HCT116 (cell line): ENCODE data around the gene SLC47A2. TPM values are rescaled to one million over a fixed set of nuclear protein-coding genes. Genes with fewer than 3 reads are reported as not detected.

ENCODE experiments used
- ATAC-seq: fragments of 200-7000 bp; cut with Tn5 transposase; 2 replicates; pipeline ENCODE4 v1.9.1; 2020; ENCODE audit warnings: mild to moderate bottlenecking, moderate library complexity
- BruUV-seq: library from RNA; stranded (reverse); fragments of 400-500 nt; replicated peaks from 2 replicates; lab custom pipeline; 2021; lab: Mats Ljungman, UMichigan
- CTCF ChIA-PET: fragments of 300-600 bp; sonication (Branson Sonifier 250); formaldehyde crosslinking; loops from one replicate; lab custom pipeline; 2021; ENCODE audit warnings: antibody characterized with exemption; lab: Charles Lee
- POLR2A ChIA-PET: fragments of 300-600, 350-600 bp; sonication (Branson Sonifier 250); formaldehyde crosslinking; loops from one replicate; lab custom pipeline; 2021; ENCODE audit warnings: antibody characterized with exemption; lab: Charles Lee
- RAD21 ChIA-PET, 2 experiments: fragments of 300-600 bp; sonication (Branson Sonifier 250); formaldehyde crosslinking; loops; one replicate each; lab custom pipeline; 2023; ENCODE audit warnings: low total read pairs in 2 of 2; ENCODE audit not compliant: uncharacterized antibody in 2 of 2, unreplicated experiment in 2 of 2, low non-redundant PET in 1 of 2; lab: Charles Lee
- DNase-seq: peaks from one replicate; pipeline ENCODE4 v3.0.0-alpha.2; 2010; ENCODE audit warnings: low read depth, low spot score
- H2AFZ ChIP-seq: fragments of 200-600 bp; shearing (Covaris generic), sonication (generic); 2 replicates; pipeline ENCODE4 v1.6.1; 2017; ENCODE audit warnings: low read depth, mixed run types, mixed read lengths, antibody characterized with exemption, low read length; ENCODE audit not compliant: poor library complexity, severe bottlenecking
- H3K27ac ChIP-seq: 2 replicates; pipeline ENCODE4 v1.5.1; 2012; ENCODE audit warnings: low read depth, low read length
- H3K27me3 ChIP-seq: fragments of 200-600 bp; sonication (generic); 2 replicates; pipeline ENCODE4 v1.6.1; 2016; ENCODE audit warnings: mixed run types, low read length, mixed read lengths; ENCODE audit not compliant: insufficient read depth
- H3K36me3 ChIP-seq, 2 experiments: fragments of 200-500 bp in 1 of 2; fragments of 200-600 bp in 1 of 2; sonication (Bioruptor generic) in 1 of 2; sonication (generic) in 1 of 2; 2 replicates each; pipeline versions ENCODE4 v1.5.1 to v1.6.1; 2014 to 2016; ENCODE audit warnings: low read length in 2 of 2, inconsistent platforms in 1 of 2, mixed read lengths in 1 of 2, mixed run types in 1 of 2; ENCODE audit not compliant: insufficient read depth in 2 of 2, control insufficient read depth in 1 of 2
- H3K4me1 ChIP-seq, 2 experiments: fragments of 200-600 bp in 1 of 2; sonication (generic) in 1 of 2; 2 replicates each; pipeline versions ENCODE4 v1.5.1 to v1.6.1; 2012 to 2017; ENCODE audit warnings: low read length in 2 of 2, inconsistent platforms in 1 of 2, mild to moderate bottlenecking in 1 of 2, mixed read lengths in 1 of 2, mixed run types in 1 of 2, moderate library complexity in 1 of 2; ENCODE audit not compliant: insufficient read depth in 2 of 2, control insufficient read depth in 1 of 2
- H3K4me2 ChIP-seq: fragments of 200-600 bp; sonication (generic); 2 replicates; pipeline ENCODE4 v1.6.1; 2017; ENCODE audit warnings: mixed run types, low read length, mixed read lengths
- H3K4me3 ChIP-seq, 2 experiments: fragments of 200-600 bp in 1 of 2; sonication (generic) in 1 of 2; replicated peaks in 1 of 2; 2 replicates each; pipeline ENCODE4 v1.5.1; 2011 to 2016; ENCODE audit warnings: low read length in 2 of 2, control low read depth in 1 of 2, low read depth in 1 of 2, mild to moderate bottlenecking in 1 of 2, mixed read lengths in 1 of 2, mixed run types in 1 of 2
- H3K79me2 ChIP-seq: fragments of 200-600 bp; sonication (generic); 2 replicates; pipeline ENCODE4 v1.6.1; 2017; ENCODE audit warnings: mild to moderate bottlenecking, mixed run types, low read length, moderate library complexity, mixed read lengths; ENCODE audit not compliant: insufficient read depth
- H3K9ac ChIP-seq: fragments of 200-600 bp; sonication (generic); 2 replicates; pipeline ENCODE4 v1.6.1; 2016; ENCODE audit warnings: low read length, mixed read lengths
- H3K9me2 ChIP-seq: fragments of 200-600 bp; sonication (generic), shearing (Covaris generic); 2 replicates; pipeline ENCODE4 v1.6.1; 2017; ENCODE audit warnings: mixed run types, mild to moderate bottlenecking, moderate library complexity; ENCODE audit not compliant: insufficient read depth
- H3K9me3 ChIP-seq, 2 experiments: fragments of 200-500 bp in 1 of 2; fragments of 200-600 bp in 1 of 2; sonication (Bioruptor generic) in 1 of 2; sonication (generic) in 1 of 2; 2 replicates each; pipeline ENCODE4 v1.6.1; 2014 to 2017; ENCODE audit warnings: low read length in 2 of 2, mixed read lengths in 2 of 2, inconsistent platforms in 1 of 2, low read depth in 1 of 2, mild to moderate bottlenecking in 1 of 2, mixed run types in 1 of 2, moderate library complexity in 1 of 2; ENCODE audit not compliant: control insufficient read depth in 1 of 2, insufficient read depth in 1 of 2
- H4K20me1 ChIP-seq: fragments of 200-600 bp; sonication (generic), shearing (Covaris generic); 2 replicates; pipeline ENCODE4 v1.6.1; 2017; ENCODE audit warnings: mixed run types, mild to moderate bottlenecking, moderate library complexity; ENCODE audit not compliant: insufficient read depth
- CEBPB ChIP-seq: IDR thresholded peaks from 2 replicates; pipeline ENCODE4 v1.6.1; 2012; ENCODE audit warnings: low read depth
- EGR1 ChIP-seq: IDR thresholded peaks from 2 replicates; pipeline ENCODE4 v1.6.1; 2012; ENCODE audit warnings: low read depth
- ELF1 ChIP-seq: IDR thresholded peaks from 2 replicates; pipeline ENCODE4 v1.6.1; 2012; ENCODE audit warnings: low read depth, borderline replicate concordance
- EZH2phosphoT487 ChIP-seq: fragments of 200-600 bp; IDR thresholded peaks from 2 replicates; pipeline ENCODE4 v1.6.1; 2018; ENCODE audit warnings: antibody characterized with exemption, borderline replicate concordance
- JUND ChIP-seq: IDR thresholded peaks from 2 replicates; pipeline ENCODE4 v1.6.1; 2012
- POLR2AphosphoS5 ChIP-seq: IDR thresholded peaks from 2 replicates; pipeline ENCODE4 v1.6.1; 2011; ENCODE audit warnings: mild to moderate bottlenecking, low read depth, low read length, moderate library complexity
- SIN3A ChIP-seq: IDR thresholded peaks from 2 replicates; pipeline ENCODE4 v1.6.1; 2012; ENCODE audit warnings: low read depth
- SP1 ChIP-seq: IDR thresholded peaks from 2 replicates; pipeline ENCODE4 v1.6.1; 2012; ENCODE audit warnings: low read depth
- TCF7L2 ChIP-seq: IDR thresholded peaks from 2 replicates; pipeline ENCODE4 v1.7.0; 2011; ENCODE audit warnings: borderline replicate concordance, inconsistent platforms; ENCODE audit not compliant: insufficient read depth, insufficient read length; ENCODE audit errors: extremely low read depth
- YY1 ChIP-seq: IDR thresholded peaks from 2 replicates; pipeline ENCODE4 v1.6.1; 2011; ENCODE audit warnings: low read length, low read depth, moderate library complexity, mild to moderate bottlenecking; ENCODE audit not compliant: insufficient replicate concordance; ENCODE audit errors: extremely low read depth
- intact Hi-C: fragments of 100-400 bp; cut with micrococcal nuclease; formaldehyde crosslinking; loops from 2 replicates; pipeline ENCODE4 v1.10.0; 2022
- total RNA-seq: library from RNA; stranded (reverse); gene quantifications from one replicate; pipeline ENCODE4 v1.2.1, GENCODE V29; 2021; ENCODE audit not compliant: unreplicated experiment
- TF ChIP-seq, protein P1 (sequence below): IDR thresholded peaks from 2 replicates; pipeline ENCODE4 v1.6.1; 2011; ENCODE audit warnings: mild to moderate bottlenecking, low read length, moderate library complexity; ENCODE audit not compliant: insufficient replicate concordance; ENCODE audit errors: extremely low read depth
- TF ChIP-seq, protein P2 (sequence below): IDR thresholded peaks from 2 replicates; pipeline ENCODE4 v1.6.1; 2012; ENCODE audit warnings: low read depth
- TF ChIP-seq, protein P3 (sequence below): IDR thresholded peaks from 2 replicates; pipeline ENCODE4 v1.6.1; 2012

The SLC47A2 gene
- total RNA-seq, 1 experiment from 2014 or later, result not detected

DNA sequence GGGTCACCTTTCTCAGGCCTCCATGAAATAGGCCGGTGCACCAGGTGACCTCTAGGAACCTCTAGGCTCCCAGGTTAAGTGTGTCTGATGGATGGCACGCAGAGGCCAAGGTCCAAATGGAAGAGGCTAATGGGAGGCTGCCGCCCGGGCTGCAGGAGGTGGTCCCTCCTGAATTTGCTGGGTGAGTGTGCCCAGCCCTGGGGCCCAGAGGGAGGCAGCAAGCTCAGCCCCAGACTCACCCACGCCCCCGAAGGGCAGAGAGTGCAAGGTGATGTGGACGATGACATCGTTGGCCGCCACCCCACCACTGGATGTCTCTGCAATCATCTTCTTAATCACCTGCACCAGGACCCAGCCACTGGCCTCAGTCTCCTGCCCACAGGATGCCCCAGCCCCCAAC, 22.4 kb upstream of the SLC47A2 start (continued):
- TF ChIP-seq, protein P1, sequence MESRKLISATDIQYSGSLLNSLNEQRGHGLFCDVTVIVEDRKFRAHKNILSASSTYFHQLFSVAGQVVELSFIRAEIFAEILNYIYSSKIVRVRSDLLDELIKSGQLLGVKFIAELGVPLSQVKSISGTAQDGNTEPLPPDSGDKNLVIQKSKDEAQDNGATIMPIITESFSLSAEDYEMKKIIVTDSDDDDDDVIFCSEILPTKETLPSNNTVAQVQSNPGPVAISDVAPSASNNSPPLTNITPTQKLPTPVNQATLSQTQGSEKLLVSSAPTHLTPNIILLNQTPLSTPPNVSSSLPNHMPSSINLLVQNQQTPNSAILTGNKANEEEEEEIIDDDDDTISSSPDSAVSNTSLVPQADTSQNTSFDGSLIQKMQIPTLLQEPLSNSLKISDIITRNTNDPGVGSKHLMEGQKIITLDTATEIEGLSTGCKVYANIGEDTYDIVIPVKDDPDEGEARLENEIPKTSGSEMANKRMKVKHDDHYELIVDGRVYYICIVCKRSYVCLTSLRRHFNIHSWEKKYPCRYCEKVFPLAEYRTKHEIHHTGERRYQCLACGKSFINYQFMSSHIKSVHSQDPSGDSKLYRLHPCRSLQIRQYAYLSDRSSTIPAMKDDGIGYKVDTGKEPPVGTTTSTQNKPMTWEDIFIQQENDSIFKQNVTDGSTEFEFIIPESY, result no peak
- TF ChIP-seq SP1, result no peak
- no peak for TF ChIP-seq EZH2phosphoT487
- TF ChIP-seq JUND, result no peak
- TF ChIP-seq, all 23 proteins: peak for 0

DNA sequence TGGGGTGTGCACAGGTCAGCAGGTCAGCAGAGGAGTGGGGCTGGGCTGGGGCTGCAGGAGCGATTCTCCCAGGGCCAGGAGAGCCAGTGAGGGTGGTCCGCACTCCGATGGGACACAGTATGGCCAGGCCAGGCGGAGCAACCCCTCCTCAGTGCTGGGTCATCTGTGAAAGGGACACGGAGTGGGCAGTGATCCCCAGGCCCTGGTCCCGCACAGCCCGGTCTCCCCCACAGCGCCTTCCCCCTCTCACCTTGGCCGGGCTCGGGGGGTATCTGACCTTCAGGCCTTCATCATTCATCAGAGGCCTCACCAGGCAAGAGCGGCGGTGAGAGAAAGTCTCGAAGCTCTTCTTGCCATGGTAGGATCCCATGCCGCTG, 21.7 kb upstream of the SLC47A2 start:
- no peak for TF ChIP-seq YY1
- no peak for TF ChIP-seq TCF7L2
- TF ChIP-seq EGR1, result no peak
- TF ChIP-seq EZH2phosphoT487, result no peak
- no peak for TF ChIP-seq ELF1
- TF ChIP-seq CEBPB, result no peak
- TF ChIP-seq, protein P1, result no peak
- no peak for TF ChIP-seq SIN3A
- TF ChIP-seq POLR2AphosphoS5, result no peak
- TF ChIP-seq, protein P2, sequence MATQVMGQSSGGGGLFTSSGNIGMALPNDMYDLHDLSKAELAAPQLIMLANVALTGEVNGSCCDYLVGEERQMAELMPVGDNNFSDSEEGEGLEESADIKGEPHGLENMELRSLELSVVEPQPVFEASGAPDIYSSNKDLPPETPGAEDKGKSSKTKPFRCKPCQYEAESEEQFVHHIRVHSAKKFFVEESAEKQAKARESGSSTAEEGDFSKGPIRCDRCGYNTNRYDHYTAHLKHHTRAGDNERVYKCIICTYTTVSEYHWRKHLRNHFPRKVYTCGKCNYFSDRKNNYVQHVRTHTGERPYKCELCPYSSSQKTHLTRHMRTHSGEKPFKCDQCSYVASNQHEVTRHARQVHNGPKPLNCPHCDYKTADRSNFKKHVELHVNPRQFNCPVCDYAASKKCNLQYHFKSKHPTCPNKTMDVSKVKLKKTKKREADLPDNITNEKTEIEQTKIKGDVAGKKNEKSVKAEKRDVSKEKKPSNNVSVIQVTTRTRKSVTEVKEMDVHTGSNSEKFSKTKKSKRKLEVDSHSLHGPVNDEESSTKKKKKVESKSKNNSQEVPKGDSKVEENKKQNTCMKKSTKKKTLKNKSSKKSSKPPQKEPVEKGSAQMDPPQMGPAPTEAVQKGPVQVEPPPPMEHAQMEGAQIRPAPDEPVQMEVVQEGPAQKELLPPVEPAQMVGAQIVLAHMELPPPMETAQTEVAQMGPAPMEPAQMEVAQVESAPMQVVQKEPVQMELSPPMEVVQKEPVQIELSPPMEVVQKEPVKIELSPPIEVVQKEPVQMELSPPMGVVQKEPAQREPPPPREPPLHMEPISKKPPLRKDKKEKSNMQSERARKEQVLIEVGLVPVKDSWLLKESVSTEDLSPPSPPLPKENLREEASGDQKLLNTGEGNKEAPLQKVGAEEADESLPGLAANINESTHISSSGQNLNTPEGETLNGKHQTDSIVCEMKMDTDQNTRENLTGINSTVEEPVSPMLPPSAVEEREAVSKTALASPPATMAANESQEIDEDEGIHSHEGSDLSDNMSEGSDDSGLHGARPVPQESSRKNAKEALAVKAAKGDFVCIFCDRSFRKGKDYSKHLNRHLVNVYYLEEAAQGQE, result no peak
- TF ChIP-seq, protein P3, sequence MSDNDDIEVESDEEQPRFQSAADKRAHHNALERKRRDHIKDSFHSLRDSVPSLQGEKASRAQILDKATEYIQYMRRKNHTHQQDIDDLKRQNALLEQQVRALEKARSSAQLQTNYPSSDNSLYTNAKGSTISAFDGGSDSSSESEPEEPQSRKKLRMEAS, result no peak
- TF ChIP-seq, all 23 proteins: peak for 0
- Histone ChIP-seq H4K20me1 (no peaks in the 10 kb centered on the region), H3K27me3 (no peaks in the 10 kb centered on the region), H3K27ac (no peak overlapping the region), H3K79me2 (no peaks in the 10 kb centered on the region), H3K4me2 (no peak overlapping the region), H3K36me3 (no peaks in the 10 kb centered on the region), H2AFZ (no peak overlapping the region), H3K4me1 (no peaks in the 10 kb centered on the region), H3K9me2 (no peaks in the 10 kb centered on the region), H3K4me3 (no peak overlapping the region), H3K9me3 (no peaks in the 10 kb centered on the region), H3K9ac (no peak overlapping the region)
- POLR2A ChIA-PET, result no interaction called here
- ATAC-seq (no peak), DNase-seq (no peak)
- intact Hi-C loops, result no loop called here
- RAD21 ChIA-PET, result no interaction called here
- CTCF ChIA-PET, result no interaction called here
- BruUV-seq, result no TSS peak
